ENCODE data around the gene AP4M1.

The AP4M1 gene

GRCh38 chr7:100088621-100089457 is 12.6 kb upstream of the AP4M1 start, which contains the start of gene COPS6 (continued):
- TF ChIP-seq ZNF677 (tag by site-specific recombination; IDR thresholded peaks at IDR 0.05) (no peak), ZNF433 (tag by site-specific recombination; IDR thresholded peaks at IDR 0.05; ENCODE audit: low read depth) (no peak), TRIM28 (IDR thresholded peaks at IDR 0.05; ENCODE audit: borderline replicate concordance, low read length) (no peak), ATF2 (tag by site-specific recombination; IDR thresholded peaks at IDR 0.05; ENCODE audit: low read depth) (no peak), SCRT2 (tag by site-specific recombination; IDR thresholded peaks at IDR 0.05) (peak; percentile 26; the same call in 1 of the 2 replicates), RBAK (tag by site-specific recombination; IDR thresholded peaks at IDR 0.05) (no peak), SCRT1 (tag by site-specific recombination; IDR thresholded peaks at IDR 0.05; ENCODE audit: borderline replicate concordance) (no peak), ZNF132 (tag by site-specific recombination; IDR thresholded peaks at IDR 0.05; ENCODE audit: borderline replicate concordance) (no peak), ZNF530 (tag by site-specific recombination; IDR thresholded peaks at IDR 0.05; ENCODE audit: low read depth) (no peak), TSHZ1 (tag by site-specific recombination; IDR thresholded peaks at IDR 0.05; ENCODE audit: borderline replicate concordance) (no peak), ZNF324 (tag by site-specific recombination; IDR thresholded peaks at IDR 0.05) (0 out of 2 replicates have a peak, but pooled peaks have one; percentile 37), ZNF785 (tag by site-specific recombination; IDR thresholded peaks at IDR 0.05) (no peak), ZNF792 (tag by site-specific recombination; IDR thresholded peaks at IDR 0.05) (no peak), ZNF548 (tag by site-specific recombination; IDR thresholded peaks at IDR 0.05) (no peak), ZNF157 (tag by site-specific recombination; IDR thresholded peaks at IDR 0.05) (no peak), ZBTB11 (tag by site-specific recombination; conservative IDR thresholded peaks at IDR 0.05; ENCODE audit: low read depth) (peak; percentile 77), ZNF423 (tag by site-specific recombination; IDR thresholded peaks at IDR 0.05) (peak; percentile 65), ZNF610 (tag by site-specific recombination; IDR thresholded peaks at IDR 0.05; ENCODE audit: borderline replicate concordance) (peak; percentile 71; the same call in 1 of the 2 replicates), ZNF280D (tag by site-specific recombination; IDR thresholded peaks at IDR 0.05) (no peak), ZNF488 (tag by site-specific recombination; IDR thresholded peaks at IDR 0.05) (no peak), KLF10 (tag by site-specific recombination; IDR thresholded peaks at IDR 0.05) (peak; percentile 81), EGR2 (tag by site-specific recombination; IDR thresholded peaks at IDR 0.05; ENCODE audit: low read depth) (peak; percentile 36; the same call in 1 of the 2 replicates), ZNF654 (tag by site-specific recombination; IDR thresholded peaks at IDR 0.05; ENCODE audit: low read depth) (no peak), ZNF37A (tag by site-specific recombination; IDR thresholded peaks at IDR 0.05) (no peak), ZNF221 (tag by site-specific recombination; IDR thresholded peaks at IDR 0.05; ENCODE audit: borderline replicate concordance) (no peak), HOXD13 (CRISPR knock-in tag; IDR thresholded peaks at IDR 0.05; ENCODE audit: borderline replicate concordance) (no peak), ZSCAN16 (tag by site-specific recombination; IDR thresholded peaks at IDR 0.05) (no peak), ZNF292 (tag by site-specific recombination; IDR thresholded peaks at IDR 0.05; ENCODE audit: borderline replicate concordance, low read depth) (no peak)
